Measurements from ENCODE around the gene STXBP5L.

STXBP5L gene

GRCh38 chr3:120956143-120956542, 48.1 kb downstream of the STXBP5L start:
- no peaks in the 10 kb centered on the region for H3K36me3 ChIP-seq (ENCODE audit: insufficient read depth, low read length)
- H3K9me3 ChIP-seq (ENCODE audit: low read length), result no peaks in the 10 kb centered on the region
- H4K20me1 ChIP-seq (ENCODE audit: insufficient read depth, low read length), result no peaks in the 10 kb centered on the region
- no peaks in the 10 kb centered on the region for H3K27me3 ChIP-seq (ENCODE audit: insufficient read depth, low read length)
- no peaks in the 10 kb centered on the region for H3K4me1 ChIP-seq (ENCODE audit: insufficient read depth, low read length, severe bottlenecking)
- TF ChIP-seq CTCF (IDR thresholded peaks at IDR 0.05; ENCODE audit: low read length), result no peak
- no peak for TF ChIP-seq EZH2 (IDR thresholded peaks at IDR 0.05; ENCODE audit: borderline replicate concordance, low read length)
- no peak overlapping the region for H3K4me2 ChIP-seq (ENCODE audit: low read length)
- no peak overlapping the region for H3K4me3 ChIP-seq (ENCODE audit: low read depth, low read length, poor library complexity, severe bottlenecking)
- H3K27ac ChIP-seq (ENCODE audit: low read depth, low read length, poor library complexity, severe bottlenecking), result no peak overlapping the region
- no peaks in the 10 kb centered on the region for H3K79me2 ChIP-seq (ENCODE audit: insufficient read depth, low read length)
- H3K9me2 ChIP-seq (ENCODE audit: low read depth, low read length), result no peaks in the 10 kb centered on the region
- no peak overlapping the region for H3K9ac ChIP-seq (ENCODE audit: low read length)
- no peak overlapping the region for H2AFZ ChIP-seq (ENCODE audit: low read length)
- no peaks in the 10 kb centered on the region for H3F3A ChIP-seq (ENCODE audit: insufficient read depth, low read length)

DNA sequence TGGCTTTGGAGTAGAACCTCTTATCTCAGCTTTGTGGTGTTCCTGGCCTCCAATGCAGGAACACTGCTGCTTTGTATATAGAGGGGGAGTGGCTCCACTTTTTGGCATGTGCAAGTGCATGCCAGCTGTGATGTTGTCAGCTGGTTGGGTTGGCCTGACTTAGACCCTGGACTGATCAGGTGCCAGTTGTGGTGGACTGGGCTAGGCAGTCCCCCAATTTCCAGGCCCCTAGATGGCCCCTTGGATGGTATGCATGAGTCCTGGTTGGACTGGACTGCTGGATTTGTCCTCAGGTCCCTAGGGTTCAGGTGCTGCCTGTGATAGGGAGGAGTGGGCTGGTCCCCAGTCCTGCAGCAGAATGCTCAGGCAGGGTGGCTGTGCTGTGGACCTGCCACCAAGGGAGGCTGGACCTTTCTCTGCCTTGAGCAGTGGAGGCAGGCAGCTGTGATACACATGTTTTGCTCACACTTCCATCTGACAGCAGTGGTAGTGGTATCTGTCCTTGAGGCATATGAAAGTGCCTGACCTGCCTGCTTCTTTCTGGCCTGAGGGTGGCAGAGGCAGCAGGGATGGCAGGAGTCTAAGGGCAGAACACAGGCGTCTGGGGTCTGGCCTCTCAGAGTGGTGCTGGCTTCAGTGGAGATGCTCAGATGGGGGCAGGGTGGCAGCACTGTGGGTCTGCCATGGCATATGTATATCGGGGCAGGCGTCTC, 74.8 kb downstream of the STXBP5L start:
- TF ChIP-seq EZH2 (IDR thresholded peaks at IDR 0.05; ENCODE audit: borderline replicate concordance, low read length) (no peak), CTCF (IDR thresholded peaks at IDR 0.05; ENCODE audit: low read length) (no peak)
- H3K4me3 ChIP-seq (ENCODE audit: low read depth, low read length, poor library complexity, severe bottlenecking), result no peak overlapping the region
- no peaks in the 10 kb centered on the region for H3K9me2 ChIP-seq (ENCODE audit: low read depth, low read length)
- H3K27me3 ChIP-seq (ENCODE audit: insufficient read depth, low read length), result no peaks in the 10 kb centered on the region
- H3K4me2 ChIP-seq (ENCODE audit: low read length), result no peak overlapping the region
- H3K79me2 ChIP-seq (ENCODE audit: insufficient read depth, low read length), result no peaks in the 10 kb centered on the region
- no peak overlapping the region for H3K27ac ChIP-seq (ENCODE audit: low read depth, low read length, poor library complexity, severe bottlenecking)
- H2AFZ ChIP-seq (ENCODE audit: low read length), result no peak overlapping the region
- no peaks in the 10 kb centered on the region for H3K36me3 ChIP-seq (ENCODE audit: insufficient read depth, low read length)
- no peaks in the 10 kb centered on the region for H3K4me1 ChIP-seq (ENCODE audit: insufficient read depth, low read length, severe bottlenecking)
- H3F3A ChIP-seq (ENCODE audit: insufficient read depth, low read length), result no peaks in the 10 kb centered on the region
- H3K9ac ChIP-seq (ENCODE audit: low read length), result no peak overlapping the region
- H3K9me3 ChIP-seq (ENCODE audit: low read length), result no peaks in the 10 kb centered on the region
- H4K20me1 ChIP-seq (ENCODE audit: insufficient read depth, low read length), result no peaks in the 10 kb centered on the region

- Histone ChIP-seq H3K36me3 (ENCODE audit: insufficient read depth, low read length) (no peaks in the 10 kb centered on the region), H3K9me3 (ENCODE audit: low read length) (no peaks in the 10 kb centered on the region), H3K27me3 (ENCODE audit: insufficient read depth, low read length) (no peaks in the 10 kb centered on the region), H3K27ac (ENCODE audit: low read depth, low read length, poor library complexity, severe bottlenecking) (no peak overlapping the region), H2AFZ (ENCODE audit: low read length) (no peak overlapping the region), H3K4me1 (ENCODE audit: insufficient read depth, low read length, severe bottlenecking) (no peaks in the 10 kb centered on the region), H3K4me3 (ENCODE audit: low read depth, low read length, poor library complexity, severe bottlenecking) (no peak overlapping the region), H4K20me1 (ENCODE audit: insufficient read depth, low read length) (no peaks in the 10 kb centered on the region), H3F3A (ENCODE audit: insufficient read depth, low read length) (no peaks in the 10 kb centered on the region), H3K9ac (ENCODE audit: low read length) (no peak overlapping the region), H3K4me2 (ENCODE audit: low read length) (no peak overlapping the region), H3K9me2 (ENCODE audit: low read depth, low read length) (no peaks in the 10 kb centered on the region), H3K79me2 (ENCODE audit: insufficient read depth, low read length) (no peaks in the 10 kb centered on the region)
- TF ChIP-seq CTCF (IDR thresholded peaks at IDR 0.05; ENCODE audit: low read length) (no peak), EZH2 (IDR thresholded peaks at IDR 0.05; ENCODE audit: borderline replicate concordance, low read length) (no peak)
Observed at GRCh38 chr3:120983321-120983665, 75.3 kb downstream of the STXBP5L start.
